ENCODE measurements around the gene CYP19A1. TPM values are rescaled to one million over a fixed set of nuclear protein-coding genes. Genes with fewer than 3 reads are reported as not detected.

The CYP19A1 gene
- polyA plus RNA-seq, 1 of the 3 experiments (the other 2 are of a cell fraction) = 0.03 TPM

- no peaks in the 10 kb centered on the region for H4K20me1 ChIP-seq (ENCODE audit: insufficient read depth)
- no peaks in the 10 kb centered on the region for H3K9me3 ChIP-seq
- no peaks in the 10 kb centered on the region for H3K79me2 ChIP-seq (ENCODE audit: insufficient read depth)
- H3K4me3 ChIP-seq (ENCODE audit: low read depth in 2 of 2, low read length in 1 of 2) = no peak overlapping the region
- no peaks in the 10 kb centered on the region for H3K36me3 ChIP-seq (replicated peaks in 1 of 2; ENCODE audit: control insufficient read depth in 1 of 2, insufficient read depth in 2 of 2, low read length in 1 of 2)
- CTCF ChIA-PET = interaction anchor here (0.5 to 3.1 kb wide), 6 partner anchors 11 to 208 kb away, joined by 3 to 15 read pairs (median 10); no protein-coding TSS in a partner anchor
- H3F3A ChIP-seq (replicated peaks; ENCODE audit: insufficient read depth) = no peaks in the 10 kb centered on the region
- H2AFZ ChIP-seq (ENCODE audit: low read depth) = no peak overlapping the region
- no peak overlapping the region for H3K27ac ChIP-seq (ENCODE audit: low read depth in 2 of 2, low read length in 1 of 2)
- H3K27me3 ChIP-seq (ENCODE audit: insufficient read depth) = peaks cover 9% of the 10 kb centered on the region; the same call in 1 of the 2 replicates
- H3K9ac ChIP-seq = no peak overlapping the region
- POLR2A ChIA-PET = no interaction called here
- WGBS (ENCODE audit: low lambda C conversion rate) = 32% methylated on average over 3 of the region's 3 CpGs
- TF ChIP-seq FOSL2 (IDR thresholded peaks at IDR 0.05; ENCODE audit: borderline replicate concordance, low read depth) (no peak), RXRA (IDR thresholded peaks at IDR 0.05; ENCODE audit: borderline replicate concordance, low read depth) (no peak)
- no peaks in the 10 kb centered on the region for H3K4me1 ChIP-seq (ENCODE audit: control insufficient read depth in 1 of 2, insufficient read depth in 2 of 2, low read depth in 1 of 2, low read length in 1 of 2)
- H3K9me2 ChIP-seq = no peaks in the 10 kb centered on the region
- no peak overlapping the region for H3K4me2 ChIP-seq
- DNase-seq = no peak
Measured at GRCh38 chr15:51218299-51218938, 120.0 kb downstream of the CYP19A1 start.

DNA sequence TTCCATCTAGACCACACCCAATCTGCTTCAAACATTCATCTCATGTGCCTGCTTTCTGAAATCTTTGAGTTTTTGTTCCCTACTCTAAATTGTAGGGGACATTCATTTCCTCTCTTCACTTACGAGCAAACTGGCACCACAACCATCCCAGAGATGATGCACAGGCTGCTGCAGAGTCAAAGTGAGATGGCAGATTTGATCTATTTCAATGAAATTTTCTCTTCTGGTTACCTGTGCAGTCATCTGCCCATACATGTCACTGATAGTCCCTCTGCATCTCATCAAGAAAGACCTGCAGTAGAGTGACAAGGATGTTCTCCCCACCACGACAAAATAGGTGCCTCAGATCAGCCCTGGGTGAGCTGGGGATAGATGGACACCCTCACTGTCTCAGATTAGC lies 125.5 kb downstream of the CYP19A1 start:
- DNase-seq = no peak
- Histone ChIP-seq H3K4me3 (ENCODE audit: low read depth in 2 of 2, low read length in 1 of 2) (no peak overlapping the region), H3F3A (replicated peaks; ENCODE audit: insufficient read depth) (no peaks in the 10 kb centered on the region), H3K9ac (no peak overlapping the region), H3K79me2 (ENCODE audit: insufficient read depth) (no peaks in the 10 kb centered on the region), H2AFZ (ENCODE audit: low read depth) (no peak overlapping the region), H3K9me3 (no peaks in the 10 kb centered on the region), H3K36me3 (replicated peaks in 1 of 2; ENCODE audit: control insufficient read depth in 1 of 2, insufficient read depth in 2 of 2, low read length in 1 of 2) (no peaks in the 10 kb centered on the region), H3K4me1 (ENCODE audit: control insufficient read depth in 1 of 2, insufficient read depth in 2 of 2, low read depth in 1 of 2, low read length in 1 of 2) (no peaks in the 10 kb centered on the region), H3K27me3 (ENCODE audit: insufficient read depth) (peaks cover 10% of the 10 kb centered on the region; the same call in 1 of the 2 replicates), H3K9me2 (no peaks in the 10 kb centered on the region), H3K4me2 (no peak overlapping the region), H3K27ac (ENCODE audit: low read depth in 2 of 2, low read length in 1 of 2) (no peak overlapping the region), H4K20me1 (ENCODE audit: insufficient read depth) (no peaks in the 10 kb centered on the region)
- CTCF ChIA-PET = interaction anchor here (0.7 to 1.0 kb wide), 2 partner anchors 26 to 168 kb away, joined by 3 read pairs; no protein-coding TSS in a partner anchor
- no peak for TF ChIP-seq TAF1 (IDR thresholded peaks at IDR 0.05; ENCODE audit: borderline replicate concordance, low read depth, low read length)
- no peak for TF ChIP-seq NFIC (IDR thresholded peaks at IDR 0.05; ENCODE audit: borderline replicate concordance)
- no peak for TF ChIP-seq NRF1 (IDR thresholded peaks at IDR 0.05; ENCODE audit: low read depth, low read length)
- TF ChIP-seq GABPA (IDR thresholded peaks at IDR 0.05; ENCODE audit: low read depth) = no peak
- no peak for TF ChIP-seq REST (IDR thresholded peaks at IDR 0.05; ENCODE audit: low read depth, low read length)
- TF ChIP-seq FOSL2 (IDR thresholded peaks at IDR 0.05; ENCODE audit: borderline replicate concordance, low read depth) = no peak
- TF ChIP-seq ZBTB33 (IDR thresholded peaks at IDR 0.05; ENCODE audit: borderline replicate concordance, low read depth) = no peak
- TF ChIP-seq CHD2 (IDR thresholded peaks at IDR 0.05; ENCODE audit: low read length, partially characterized antibody) = no peak
- no peak for TF ChIP-seq POLR2AphosphoS5 (IDR thresholded peaks at IDR 0.05; ENCODE audit: low read depth, low read length)
- POLR2A ChIA-PET = no interaction called here
- WGBS (ENCODE audit: low lambda C conversion rate) = 40% methylated on average over 2 of the region's 2 CpGs

All from SK-N-SH (cell line).